Activated CD4-positive, alpha-beta T cell treated with anti-CD3 and anti-CD28 coated beads, Interleukin-2, amount 10 ng/mL, durations not matched to agents 7 days and 5 days (primary cell): ENCODE results near the gene DLX3. TPM values are rescaled to one million over a fixed set of nuclear protein-coding genes. Genes with fewer than 3 reads are reported as not detected.

Experiments used
- CTCF ChIA-PET: fragments of 350-600 bp; sonication (Branson Sonifier 250); formaldehyde crosslinking; loops from one replicate; lab custom pipeline; 2021; ENCODE audit warnings: antibody characterized with exemption; lab: Charles Lee
- POLR2A ChIA-PET: fragments of 350-600 bp; sonication (Branson Sonifier 250); formaldehyde crosslinking; loops from one replicate; lab custom pipeline; 2021; ENCODE audit warnings: antibody characterized with exemption; lab: Charles Lee
- DNase-seq: peaks from one replicate; pipeline ENCODE4 v3.0.0-alpha.2; 2020
- H3K27ac Mint-ChIP-seq: one replicate; pipeline ENCODE4 v1.8.0; 2021; ENCODE audit warnings: mild to moderate bottlenecking, moderate library complexity, mixed read lengths
- H3K27me3 Mint-ChIP-seq: one replicate; pipeline ENCODE4 v1.8.0; 2021; ENCODE audit warnings: mixed read lengths
- H3K36me3 Mint-ChIP-seq: one replicate; pipeline ENCODE4 v1.8.0; 2021; ENCODE audit warnings: low read depth, mixed read lengths
- H3K4me1 Mint-ChIP-seq: one replicate; pipeline ENCODE4 v1.8.0; 2021; ENCODE audit warnings: mixed read lengths
- H3K4me3 Mint-ChIP-seq: one replicate; pipeline ENCODE4 v1.8.0; 2021; ENCODE audit warnings: mild to moderate bottlenecking, moderate library complexity, mixed read lengths
- H3K9me3 Mint-ChIP-seq: one replicate; pipeline ENCODE4 v1.8.0; 2021; ENCODE audit warnings: mixed read lengths
- total RNA-seq, 2 experiments: library from RNA; stranded (reverse); gene quantifications; one replicate each; pipeline ENCODE4 v1.2.3, GENCODE V29; 2021

The DLX3 gene
- total RNA-seq, 2 experiments from 2014 or later, result not detected

DNA sequence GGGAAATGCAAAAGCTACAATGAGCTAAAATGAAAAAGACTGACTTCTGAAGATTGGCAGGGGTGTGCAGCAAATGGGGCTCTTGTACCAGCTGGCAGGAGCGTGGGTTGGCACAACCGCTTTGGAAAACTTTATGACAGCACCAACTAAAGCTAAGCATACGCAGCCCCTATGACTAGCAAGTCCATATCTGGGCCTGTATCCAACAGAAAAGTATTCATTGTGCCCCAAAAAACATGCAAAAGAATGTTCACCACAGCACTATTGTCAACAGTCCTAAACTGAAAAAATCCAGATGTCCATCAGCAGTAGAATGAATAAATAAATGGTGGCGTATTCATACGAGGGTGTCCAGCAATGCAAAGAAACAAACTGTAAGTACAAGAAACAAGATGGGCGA lies 38.3 kb upstream of the DLX3 start:
- Mint-ChIP-seq H3K4me1 (peaks cover 5% of the 10 kb centered on the region), H3K4me3 (no peak overlapping the region), H3K36me3 (no peaks in the 10 kb centered on the region), H3K27ac (no peak overlapping the region), H3K9me3 (no peaks in the 10 kb centered on the region), H3K27me3 (peaks cover 18% of the 10 kb centered on the region)
- no peak for DNase-seq
- CTCF ChIA-PET, result no interaction called here
- POLR2A ChIA-PET, result interaction anchor here (0.6 kb wide), 1 partner anchor 54 kb away, joined by 4 read pairs; no protein-coding TSS in a partner anchor

DNA sequence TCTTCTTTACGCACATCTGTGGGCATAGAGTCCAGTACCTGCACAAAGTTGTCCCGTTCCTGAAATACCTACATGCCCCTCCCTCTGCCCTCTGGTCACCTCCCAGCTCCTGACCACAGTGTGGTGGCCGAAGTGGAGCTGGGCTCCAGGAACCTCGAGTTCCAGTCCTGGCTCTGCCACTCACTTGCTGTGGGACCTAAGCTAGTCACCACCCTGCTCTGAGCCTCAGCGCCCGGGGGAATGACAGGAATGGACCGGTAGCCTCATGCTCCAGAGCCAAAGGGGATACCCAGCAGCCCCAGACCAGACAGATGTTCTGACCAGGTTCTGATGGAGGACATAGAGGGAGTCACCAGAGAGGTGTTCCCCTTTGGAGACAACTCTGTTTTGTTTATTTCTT lies 34.2 kb upstream of the DLX3 start:
- peaks cover 22% of the 10 kb centered on the region for H3K27me3 Mint-ChIP-seq
- no peak overlapping the region for H3K27ac Mint-ChIP-seq
- no peaks in the 10 kb centered on the region for H3K9me3 Mint-ChIP-seq
- peaks cover 20% of the 10 kb centered on the region for H3K4me1 Mint-ChIP-seq
- no peaks in the 10 kb centered on the region for H3K36me3 Mint-ChIP-seq
- ChIA-PET POLR2A (no interaction called here), CTCF (interaction anchor here (0.6 to 8.3 kb wide), 6 partner anchors 27 to 65 kb away, joined by 3 to 55 read pairs (median 6); partner anchors contain the start of genes ITGA3 and PDK2)
- no peak overlapping the region for H3K4me3 Mint-ChIP-seq
- no peak for DNase-seq

DNA sequence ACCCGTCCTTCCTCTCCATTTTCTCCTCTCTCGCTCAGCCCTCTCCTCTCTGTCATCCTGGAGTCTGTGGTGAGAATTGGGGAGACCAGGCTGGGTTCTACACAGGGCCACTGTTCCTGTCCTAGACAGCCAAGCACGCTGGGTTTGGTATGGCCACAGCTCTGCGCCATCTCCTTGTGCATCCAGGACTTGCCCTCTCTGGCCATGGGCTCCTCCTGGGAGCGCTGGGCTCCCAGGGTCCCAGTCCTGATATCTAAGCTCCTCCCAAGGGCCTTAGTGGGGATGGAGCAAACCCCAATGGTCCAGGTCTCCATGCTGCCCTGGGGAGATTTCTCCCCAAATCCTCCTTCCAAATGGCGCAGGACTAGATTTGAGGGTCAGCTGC lies 33.7 kb upstream of the DLX3 start:
- peaks cover 20% of the 10 kb centered on the region for H3K4me1 Mint-ChIP-seq
- no peaks in the 10 kb centered on the region for H3K36me3 Mint-ChIP-seq
- peaks cover 20% of the 10 kb centered on the region for H3K27me3 Mint-ChIP-seq
- ChIA-PET POLR2A (no interaction called here), CTCF (interaction anchor here (0.6 to 8.3 kb wide), 6 partner anchors 28 to 65 kb away, joined by 3 to 55 read pairs (median 4); no protein-coding TSS in a partner anchor)
- no peak overlapping the region for H3K4me3 Mint-ChIP-seq
- DNase-seq, result no peak
- H3K27ac Mint-ChIP-seq, result no peak overlapping the region
- H3K9me3 Mint-ChIP-seq, result no peaks in the 10 kb centered on the region

DNA sequence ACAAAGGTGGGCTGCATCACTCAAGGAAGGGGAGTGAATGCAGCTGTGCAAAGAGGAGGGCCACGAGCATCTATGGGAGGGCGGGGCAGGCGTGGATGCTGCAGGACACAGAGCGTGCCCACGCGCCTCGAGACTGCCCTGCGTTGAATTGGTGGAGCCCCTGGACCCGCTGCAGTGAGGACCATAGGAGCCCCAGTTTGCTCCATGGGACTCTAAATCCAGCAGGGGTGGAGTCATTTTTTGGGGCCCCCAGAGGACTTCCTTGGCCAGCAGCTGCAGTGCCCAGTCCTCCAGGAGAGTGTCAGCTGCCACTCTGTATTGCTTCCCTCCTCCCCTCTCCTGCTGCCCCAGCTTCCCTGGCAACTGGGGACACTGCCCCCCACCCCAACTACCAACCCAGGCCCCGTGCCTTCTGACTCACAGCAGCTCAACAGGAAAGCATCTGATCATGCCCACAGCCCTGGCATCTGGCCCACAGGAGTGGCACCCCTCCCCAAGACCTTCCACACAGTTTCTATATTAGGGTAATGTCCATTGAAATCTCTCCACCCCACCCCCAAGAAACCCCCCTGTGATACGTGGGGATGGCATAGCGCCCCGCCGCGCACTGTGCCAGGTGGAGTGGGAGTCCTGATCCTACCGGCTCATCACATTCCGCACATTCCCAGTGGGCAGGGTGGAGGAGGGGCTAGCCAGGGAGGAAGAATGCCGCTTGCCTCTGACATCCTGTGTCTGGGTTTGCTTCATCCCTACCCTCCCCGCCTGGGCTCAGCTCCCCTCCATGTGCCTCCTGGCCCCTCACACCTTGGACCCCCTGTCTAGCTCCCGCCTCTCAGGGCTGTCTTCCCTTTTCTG lies 33.1 kb upstream of the DLX3 start:
- H3K4me1 Mint-ChIP-seq, result peaks cover 20% of the 10 kb centered on the region
- peaks cover 17% of the 10 kb centered on the region for H3K27me3 Mint-ChIP-seq
- no peak for DNase-seq
- H3K27ac Mint-ChIP-seq, result peak overlapping the region; percentile 22
- ChIA-PET POLR2A (no interaction called here), CTCF (interaction anchor here (0.8 to 8.3 kb wide), 8 partner anchors 8 to 66 kb away, joined by 3 to 55 read pairs (median 3); no protein-coding TSS in a partner anchor)
- no peaks in the 10 kb centered on the region for H3K9me3 Mint-ChIP-seq
- no peak overlapping the region for H3K4me3 Mint-ChIP-seq
- H3K36me3 Mint-ChIP-seq, result no peaks in the 10 kb centered on the region

DNA sequence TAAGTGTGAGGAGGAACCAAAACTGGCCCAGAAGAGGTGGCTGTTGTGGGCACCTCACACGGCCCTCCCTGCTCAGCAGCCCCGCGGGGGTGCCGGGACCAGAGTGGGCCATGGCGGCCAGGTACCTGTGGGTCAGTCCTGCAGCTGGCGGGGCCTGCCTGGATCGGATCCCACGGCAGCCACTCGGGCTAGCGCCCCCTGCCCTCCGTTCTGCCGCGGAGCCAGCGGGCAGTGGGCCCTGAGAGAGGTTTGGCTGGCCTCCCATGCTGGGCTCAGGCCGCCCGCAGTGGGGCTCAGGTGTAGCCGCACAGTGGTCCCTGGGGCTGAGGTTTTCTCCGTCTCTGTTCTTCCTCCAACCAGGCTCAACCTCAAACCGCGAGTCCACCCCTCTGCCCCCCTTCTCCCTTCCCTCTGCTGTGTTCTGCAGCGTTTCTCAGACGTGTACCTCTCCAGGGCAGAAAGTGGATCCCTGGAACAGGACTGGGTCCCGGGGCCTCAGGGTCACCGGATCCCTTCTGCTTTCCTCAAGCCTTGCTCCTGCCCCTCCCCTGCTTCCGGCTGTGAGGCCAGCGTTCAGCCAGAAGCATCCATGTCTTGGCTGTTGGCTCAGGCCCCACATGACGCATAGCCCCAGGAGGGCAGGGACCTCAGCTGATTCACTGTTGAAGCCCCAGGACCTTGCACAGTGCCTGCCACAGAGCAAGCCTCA lies 32.3 kb upstream of the DLX3 start:
- Mint-ChIP-seq H3K4me1 (peaks cover 20% of the 10 kb centered on the region), H3K36me3 (no peaks in the 10 kb centered on the region), H3K27ac (no peak overlapping the region), H3K27me3 (peaks cover 17% of the 10 kb centered on the region), H3K9me3 (no peaks in the 10 kb centered on the region), H3K4me3 (no peak overlapping the region)
- ChIA-PET POLR2A (no interaction called here), CTCF (interaction anchor here (0.8 to 8.3 kb wide), 8 partner anchors 9 to 67 kb away, joined by 3 to 55 read pairs (median 3); no protein-coding TSS in a partner anchor)
- no peak for DNase-seq

DNA sequence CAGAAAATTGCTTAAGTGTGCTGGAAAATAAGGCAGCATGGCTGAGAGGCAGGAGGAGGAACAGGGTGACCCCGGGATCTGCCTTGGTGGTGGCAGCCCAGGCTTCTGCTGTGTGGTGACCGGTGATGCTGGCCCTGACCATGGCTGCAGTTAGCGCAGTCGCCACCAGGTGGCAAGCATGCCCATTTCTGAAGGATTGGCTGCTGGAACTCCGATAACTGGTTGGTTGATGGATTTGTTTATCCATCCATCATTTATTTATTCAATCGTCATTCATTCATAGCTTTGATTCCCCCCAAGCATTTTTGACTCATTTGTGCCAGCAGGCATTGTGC lies 31.8 kb upstream of the DLX3 start:
- no peaks in the 10 kb centered on the region for H3K9me3 Mint-ChIP-seq
- peaks cover 20% of the 10 kb centered on the region for H3K4me1 Mint-ChIP-seq
- H3K27me3 Mint-ChIP-seq, result peaks cover 17% of the 10 kb centered on the region
- no peak overlapping the region for H3K4me3 Mint-ChIP-seq
- peak; percentile 74 for DNase-seq
- POLR2A ChIA-PET, result no interaction called here
- H3K27ac Mint-ChIP-seq, result no peak overlapping the region
- H3K36me3 Mint-ChIP-seq, result no peaks in the 10 kb centered on the region
- CTCF ChIA-PET, result interaction anchor here (1.0 to 8.3 kb wide), 4 partner anchors 10 to 67 kb away, joined by 3 to 55 read pairs (median 6); no protein-coding TSS in a partner anchor

DNA sequence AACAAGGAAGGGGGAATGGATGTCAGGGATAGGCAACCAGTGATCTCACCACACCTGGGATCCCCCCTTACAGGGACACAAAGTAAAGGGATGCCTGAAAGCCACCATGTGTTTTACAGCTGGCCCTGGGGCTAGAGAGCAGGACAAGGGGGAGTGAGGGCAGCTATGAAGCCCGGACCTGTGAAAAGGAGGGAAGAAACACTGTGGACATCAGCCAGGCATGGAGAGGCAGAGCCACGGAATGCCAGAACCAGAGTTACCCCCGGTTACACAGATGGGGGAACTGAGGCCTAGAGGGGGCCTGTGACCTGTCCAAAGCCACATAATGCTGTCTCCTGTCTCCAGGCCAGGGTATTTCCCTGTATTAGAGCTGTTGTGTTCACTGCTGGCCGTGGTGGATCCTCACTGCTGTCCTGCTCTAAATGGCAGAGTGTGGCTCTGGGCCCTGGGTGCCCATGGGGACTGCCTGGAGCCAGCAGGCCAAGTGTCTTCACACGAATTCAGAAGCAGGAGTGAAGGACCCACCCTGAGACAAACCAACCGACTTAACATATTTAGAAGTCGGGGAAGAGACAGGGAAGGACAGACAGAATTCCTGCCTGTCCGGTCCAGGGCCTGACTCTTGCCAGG lies 31.1 kb upstream of the DLX3 start:
- peaks cover 20% of the 10 kb centered on the region for H3K4me1 Mint-ChIP-seq
- no peak overlapping the region for H3K27ac Mint-ChIP-seq
- no peaks in the 10 kb centered on the region for H3K9me3 Mint-ChIP-seq
- ChIA-PET CTCF (interaction anchor here (1.1 to 8.3 kb wide), 4 partner anchors 31 to 68 kb away, joined by 3 to 55 read pairs (median 6); no protein-coding TSS in a partner anchor), POLR2A (no interaction called here)
- H3K27me3 Mint-ChIP-seq, result peaks cover 21% of the 10 kb centered on the region
- no peaks in the 10 kb centered on the region for H3K36me3 Mint-ChIP-seq
- DNase-seq, result no peak
- H3K4me3 Mint-ChIP-seq, result no peak overlapping the region

DNA sequence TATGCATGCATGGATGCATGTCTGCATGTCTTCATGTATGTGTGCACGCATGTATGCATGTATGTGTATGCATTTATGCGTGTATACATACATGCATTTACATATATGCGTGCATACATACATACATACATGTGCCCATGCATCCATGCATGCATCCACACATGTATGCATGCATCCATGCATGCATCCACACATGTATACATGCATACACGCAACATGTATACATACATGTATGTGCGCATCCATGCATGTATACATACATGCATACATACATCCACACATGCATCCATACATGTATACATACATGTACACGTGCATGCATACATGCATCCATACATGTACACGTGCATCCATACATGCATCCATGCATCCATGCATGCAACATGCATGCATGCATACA lies 29.8 kb upstream of the DLX3 start:
- Mint-ChIP-seq H3K36me3 (no peaks in the 10 kb centered on the region), H3K4me3 (no peak overlapping the region), H3K4me1 (peaks cover 20% of the 10 kb centered on the region), H3K27me3 (peaks cover 18% of the 10 kb centered on the region), H3K27ac (no peak overlapping the region), H3K9me3 (no peaks in the 10 kb centered on the region)
- POLR2A ChIA-PET, result no interaction called here
- no peak for DNase-seq
- CTCF ChIA-PET, result interaction anchor here (8.3 kb wide), 1 partner anchor 63 kb away, joined by 55 read pairs; no protein-coding TSS in a partner anchor

DNA sequence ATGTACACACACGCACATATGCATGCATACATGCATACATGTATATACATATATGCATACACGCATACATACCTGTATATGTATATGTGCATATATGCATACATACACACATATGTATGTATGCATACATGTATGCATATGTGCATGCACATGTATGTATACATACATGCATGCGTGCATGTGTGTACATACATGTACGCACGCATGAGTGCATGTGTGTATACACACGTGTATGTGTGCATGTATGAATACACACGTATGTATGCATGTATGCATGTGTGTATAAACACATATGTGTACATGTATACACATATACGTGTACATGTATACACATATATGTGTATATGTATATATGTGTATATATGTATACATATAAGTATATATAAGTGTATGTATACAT lies 28.5 kb upstream of the DLX3 start:
- no peak overlapping the region for H3K27ac Mint-ChIP-seq
- no peaks in the 10 kb centered on the region for H3K9me3 Mint-ChIP-seq
- no peak for DNase-seq
- ChIA-PET POLR2A (no interaction called here), CTCF (no interaction called here)
- no peak overlapping the region for H3K4me3 Mint-ChIP-seq
- H3K27me3 Mint-ChIP-seq, result peaks cover 17% of the 10 kb centered on the region
- no peaks in the 10 kb centered on the region for H3K36me3 Mint-ChIP-seq
- peaks cover 17% of the 10 kb centered on the region for H3K4me1 Mint-ChIP-seq

DNA sequence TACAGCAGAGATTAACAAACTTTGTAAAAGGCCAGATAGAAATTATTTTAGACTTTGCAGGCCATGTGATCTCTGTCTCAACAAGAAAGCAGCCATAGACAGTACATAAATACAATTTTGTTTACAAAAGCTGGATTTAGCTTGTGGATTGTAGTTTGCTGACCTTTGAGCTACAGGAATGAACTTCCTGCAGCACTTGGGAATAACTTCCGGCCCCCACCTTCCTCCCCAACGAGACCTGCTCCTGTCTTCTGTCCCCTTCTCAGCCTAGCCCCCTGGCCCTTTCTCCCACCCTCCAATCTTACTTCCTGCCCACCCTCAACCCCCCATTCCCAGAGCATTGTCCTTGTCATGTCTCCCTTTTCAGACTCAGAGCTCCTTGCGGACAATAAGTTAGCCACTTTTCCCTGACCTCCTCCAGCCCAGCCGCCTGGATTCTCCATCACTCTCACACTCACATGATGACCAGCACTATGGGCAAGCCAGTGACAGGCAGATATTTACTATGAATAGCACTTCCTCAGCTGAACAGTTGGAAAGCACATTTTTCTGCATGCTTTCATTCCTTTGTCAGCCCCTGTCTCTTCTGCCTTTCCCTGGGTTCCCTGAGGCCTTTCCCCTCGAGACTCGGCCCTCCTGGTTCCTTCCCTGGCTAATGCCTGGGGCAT lies 27.6 kb upstream of the DLX3 start:
- CTCF ChIA-PET, result interaction anchor here (0.6 to 3.0 kb wide), 6 partner anchors 25 to 1074 kb away, joined by 3 to 10 read pairs (median 3); no protein-coding TSS in a partner anchor
- Mint-ChIP-seq H3K36me3 (no peaks in the 10 kb centered on the region), H3K27ac (no peak overlapping the region), H3K27me3 (peaks cover 10% of the 10 kb centered on the region), H3K9me3 (no peaks in the 10 kb centered on the region), H3K4me1 (peaks cover 9% of the 10 kb centered on the region), H3K4me3 (no peak overlapping the region)
- DNase-seq, result no peak
- POLR2A ChIA-PET, result no interaction called here

DNA sequence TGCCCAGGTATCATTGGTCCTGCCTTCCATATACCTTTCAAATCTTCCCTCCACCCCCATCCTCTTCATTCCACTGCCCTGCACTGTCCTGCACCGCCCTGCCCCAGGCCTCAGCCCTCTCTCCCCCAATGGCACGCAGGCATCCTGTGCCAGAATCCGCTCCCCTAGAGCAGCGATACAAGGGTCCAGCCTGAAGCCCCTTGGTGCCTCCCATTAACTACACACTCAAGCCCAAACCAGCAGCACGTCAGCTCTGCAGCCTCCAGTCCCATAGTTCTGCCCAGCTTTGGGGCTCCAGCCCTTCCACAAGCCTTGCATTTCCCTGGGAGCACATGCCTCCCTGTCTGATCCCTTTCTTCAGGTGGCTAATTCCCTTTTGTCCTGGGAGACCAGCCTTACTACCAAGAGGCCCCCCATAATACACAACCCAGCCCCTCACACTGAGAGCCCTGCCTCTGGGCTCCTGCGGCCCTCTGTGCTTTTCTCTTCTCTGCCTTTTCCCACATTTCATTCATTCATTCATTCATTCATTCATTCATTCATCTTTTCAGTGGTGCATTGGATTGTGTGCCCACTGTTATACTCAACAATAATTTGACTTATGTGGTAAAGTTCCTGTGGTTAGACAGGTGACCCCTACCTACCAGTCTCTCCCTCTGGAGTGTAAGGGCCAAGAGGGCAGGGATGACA lies 26.8 kb upstream of the DLX3 start:
- CTCF ChIA-PET, result interaction anchor here (0.6 to 3.0 kb wide), 7 partner anchors 9 to 1073 kb away, joined by 3 to 10 read pairs (median 3); no protein-coding TSS in a partner anchor
- no peak for DNase-seq
- POLR2A ChIA-PET, result no interaction called here
- Mint-ChIP-seq H3K27ac (no peak overlapping the region), H3K27me3 (peaks cover 9% of the 10 kb centered on the region), H3K4me1 (peaks cover 4% of the 10 kb centered on the region), H3K4me3 (no peak overlapping the region), H3K36me3 (no peaks in the 10 kb centered on the region), H3K9me3 (no peaks in the 10 kb centered on the region)
